ENCODE results near the gene NCAPD3.
A peak's percentile ranks its signal among the peaks of the same experiment; 100 is the strongest.

NCAPD3 gene

GRCh38 chr11:134238956-134239355 lies 15.2 kb upstream of the NCAPD3 start:
- Mint-ChIP-seq H3K4me1 (no peaks in the 10 kb centered on the region), H3K27ac (no peak overlapping the region), H3K9me3 (no peaks in the 10 kb centered on the region), H3K27me3 (no peaks in the 10 kb centered on the region), H3K4me3 (no peak overlapping the region)
- no peak for DNase-seq
- no peak for ATAC-seq

GRCh38 chr11:134237557-134237922 lies 13.8 kb upstream of the NCAPD3 start:
- Mint-ChIP-seq H3K27me3 (no peaks in the 10 kb centered on the region), H3K4me1 (peaks cover 5% of the 10 kb centered on the region), H3K4me3 (no peak overlapping the region), H3K9me3 (no peaks in the 10 kb centered on the region), H3K27ac (no peak overlapping the region)
- DNase-seq (no peak), ATAC-seq (no peak)

- Mint-ChIP-seq H3K27me3 (no peaks in the 10 kb centered on the region), H3K4me3 (no peak overlapping the region), H3K27ac (peak overlapping the region; percentile 1 to 2), H3K9me3 (no peaks in the 10 kb centered on the region), H3K4me1 (peaks cover 11% of the 10 kb centered on the region)
- ATAC-seq: no peak
- no peak for DNase-seq
These were observed 13.2 kb upstream of the NCAPD3 start for GRCh38 chr11:134236834-134237556.

- no peak for DNase-seq
- ATAC-seq: no peak
- peaks cover 26% of the 10 kb centered on the region for H3K4me1 Mint-ChIP-seq
- no peak overlapping the region for H3K27ac Mint-ChIP-seq
- no peaks in the 10 kb centered on the region for H3K9me3 Mint-ChIP-seq
- no peaks in the 10 kb centered on the region for H3K27me3 Mint-ChIP-seq
- H3K4me3 Mint-ChIP-seq: no peak overlapping the region
These were observed 11.6 kb upstream of the NCAPD3 start for GRCh38 chr11:134235399-134235798.

GRCh38 chr11:134233729-134234179 lies 10.0 kb upstream of the NCAPD3 start:
- Mint-ChIP-seq H3K27me3 (no peaks in the 10 kb centered on the region), H3K4me1 (peaks cover 42% of the 10 kb centered on the region), H3K4me3 (no peak overlapping the region), H3K9me3 (no peaks in the 10 kb centered on the region), H3K27ac (no peak overlapping the region)
- ATAC-seq (no peak), DNase-seq (no peak)

GRCh38 chr11:134231958-134232659 lies 8.3 kb upstream of the NCAPD3 start:
- H3K27me3 Mint-ChIP-seq: no peaks in the 10 kb centered on the region
- H3K27ac Mint-ChIP-seq: peak overlapping the region in 1 of 2 donors; percentile 90
- H3K4me3 Mint-ChIP-seq: no peak overlapping the region
- H3K4me1 Mint-ChIP-seq: peaks cover 58% of the 10 kb centered on the region
- DNase-seq (no peak), ATAC-seq (no peak)
- no peaks in the 10 kb centered on the region for H3K9me3 Mint-ChIP-seq

GRCh38 chr11:134230339-134230738 lies 6.6 kb upstream of the NCAPD3 start:
- no peaks in the 10 kb centered on the region for H3K9me3 Mint-ChIP-seq
- H3K27me3 Mint-ChIP-seq: no peaks in the 10 kb centered on the region
- H3K27ac Mint-ChIP-seq: no peak overlapping the region
- no peak overlapping the region for H3K4me3 Mint-ChIP-seq
- DNase-seq: no peak
- peaks cover 76% of the 10 kb centered on the region for H3K4me1 Mint-ChIP-seq
- ATAC-seq: peak; percentile 31

GRCh38 chr11:134229126-134229790 lies 5.5 kb upstream of the NCAPD3 start:
- DNase-seq (no peak), ATAC-seq (no peak)
- H3K9me3 Mint-ChIP-seq: no peaks in the 10 kb centered on the region
- H3K27me3 Mint-ChIP-seq: no peaks in the 10 kb centered on the region
- peaks cover 76% of the 10 kb centered on the region for H3K4me1 Mint-ChIP-seq
- peak overlapping the region; percentile 5 for H3K4me3 Mint-ChIP-seq
- H3K27ac Mint-ChIP-seq: no peak overlapping the region

- Mint-ChIP-seq H3K9me3 (no peaks in the 10 kb centered on the region), H3K27me3 (no peaks in the 10 kb centered on the region), H3K27ac (peak overlapping the region in 1 of 2 donors; percentile 68), H3K4me1 (peaks cover 76% of the 10 kb centered on the region), H3K4me3 (peak overlapping the region; percentile 4 to 32)
- DNase-seq (peak; percentile 7 to 29), ATAC-seq (peak; percentile 21)
These were observed 4.9 kb upstream of the NCAPD3 start for GRCh38 chr11:134228625-134229024.

- Mint-ChIP-seq H3K9me3 (no peaks in the 10 kb centered on the region), H3K27me3 (no peaks in the 10 kb centered on the region), H3K4me1 (peaks cover 77% of the 10 kb centered on the region), H3K27ac (peak overlapping the region in 1 of 2 donors; percentile 65), H3K4me3 (peak overlapping the region; percentile 94 to 95)
- DNase-seq: no peak
- ATAC-seq: no peak
These were observed 3.1 kb upstream of the NCAPD3 start for GRCh38 chr11:134226806-134227325.

- DNase-seq (peak; percentile 68 to 72), ATAC-seq (peak; percentile 56)
- Mint-ChIP-seq H3K9me3 (no peaks in the 10 kb centered on the region), H3K4me3 (peak overlapping the region; percentile 95), H3K4me1 (peaks cover 77% of the 10 kb centered on the region), H3K27me3 (no peaks in the 10 kb centered on the region), H3K27ac (peak overlapping the region; percentile 86 to 96)
These were observed 1.2 kb upstream of the NCAPD3 start for GRCh38 chr11:134224710-134225664.

- ATAC-seq: no peak
- Mint-ChIP-seq H3K4me1 (peaks cover 64% of the 10 kb centered on the region), H3K27ac (peak overlapping the region; percentile 98 to 99), H3K9me3 (no peaks in the 10 kb centered on the region), H3K27me3 (no peaks in the 10 kb centered on the region), H3K4me3 (peak overlapping the region; percentile 95 to 100)
- peak in 1 of 2 donors; percentile 11 for DNase-seq
These were observed 646 bp downstream of the NCAPD3 start for GRCh38 chr11:134223121-134223520.

GRCh38 chr11:134216816-134217215 lies 7.0 kb downstream of the NCAPD3 start:
- ATAC-seq (no peak), DNase-seq (no peak)
- peaks cover 44% of the 10 kb centered on the region for H3K4me1 Mint-ChIP-seq
- no peaks in the 10 kb centered on the region for H3K27me3 Mint-ChIP-seq
- no peaks in the 10 kb centered on the region for H3K9me3 Mint-ChIP-seq
- no peak overlapping the region for H3K27ac Mint-ChIP-seq
- H3K4me3 Mint-ChIP-seq: no peak overlapping the region

- H3K4me1 Mint-ChIP-seq: peaks cover 35% of the 10 kb centered on the region
- no peak overlapping the region for H3K4me3 Mint-ChIP-seq
- H3K27me3 Mint-ChIP-seq: no peaks in the 10 kb centered on the region
- H3K9me3 Mint-ChIP-seq: no peaks in the 10 kb centered on the region
- H3K27ac Mint-ChIP-seq: no peak overlapping the region
- ATAC-seq: no peak
- DNase-seq: no peak
These were observed 7.9 kb downstream of the NCAPD3 start for GRCh38 chr11:134215836-134216235.

All from stimulated activated naive CD8-positive, alpha-beta T cell treated with anti-CD3 and anti-CD28 coated beads, Interleukin-15, amount 100 ng/mL, for 72 hours (primary cell).